HepG2 (cell line): ENCODE results near the gene TWNK. TPM values are rescaled to one million over a fixed set of nuclear protein-coding genes. Genes with fewer than 3 reads are reported as not detected.
A peak's percentile ranks its signal among the peaks of the same experiment; 100 is the strongest.

Experiments
- ARNT ChIP-seq: fragments of 450-650 bp; IDR thresholded peaks from 2 replicates; pipeline ENCODE4 v1.6.1; 2017
- CREM ChIP-seq, 2 experiments: sonication (generic) in 1 of 2; formaldehyde crosslinking in 1 of 2; IDR thresholded peaks; 2 replicates each; pipeline versions ENCODE4 v1.4.0 to v1.6.1; 2016 to 2020; ENCODE audit warnings: antibody characterized with exemption in 1 of 2, mild to moderate bottlenecking in 1 of 2, missing genetic modification reagents in 1 of 2
- DZIP1 ChIP-seq: sonication (generic); formaldehyde crosslinking; IDR thresholded peaks from 2 replicates; pipeline ENCODE4 v1.5.0; 2020; ENCODE audit warnings: mild to moderate bottlenecking, missing genetic modification reagents
- JDP2 ChIP-seq: sonication (generic); formaldehyde crosslinking; IDR thresholded peaks from 2 replicates; pipeline ENCODE4 v1.8.1; 2022; ENCODE audit warnings: missing genetic modification reagents, borderline replicate concordance
- MIXL1 ChIP-seq: IDR thresholded peaks from 2 replicates; pipeline ENCODE4 v1.6.1; 2016
- NFRKB ChIP-seq: fragments of 450-650 bp; IDR thresholded peaks from 2 replicates; pipeline ENCODE4 v1.6.1; 2017
- RAD51 ChIP-seq: fragments of 450-650 bp; IDR thresholded peaks from 2 replicates; pipeline ENCODE4 v1.6.1; 2016; ENCODE audit warnings: borderline replicate concordance
- SIN3B ChIP-seq: fragments of 150-350 bp; IDR thresholded peaks from 2 replicates; pipeline ENCODE4 v1.6.1; 2014; ENCODE audit warnings: low read length
- SMAD3 ChIP-seq: sonication (generic); formaldehyde crosslinking; IDR thresholded peaks from 2 replicates; pipeline ENCODE4 v1.4.0; 2020; ENCODE audit warnings: missing genetic modification reagents
- TFAP4 ChIP-seq: sonication (generic); IDR thresholded peaks from 2 replicates; pipeline ENCODE4 v1.6.1; 2016; ENCODE audit warnings: low read depth, borderline replicate concordance
- YEATS4 ChIP-seq: sonication (generic); formaldehyde crosslinking; IDR thresholded peaks from 2 replicates; pipeline ENCODE4 v1.4.0; 2020; ENCODE audit warnings: missing genetic modification reagents, borderline replicate concordance
- ZNF343 ChIP-seq: sonication (generic); formaldehyde crosslinking; IDR thresholded peaks from 2 replicates; pipeline ENCODE4 v1.4.0; 2020; ENCODE audit warnings: mild to moderate bottlenecking, missing genetic modification reagents
- ZNF740 ChIP-seq: sonication (generic); formaldehyde crosslinking; IDR thresholded peaks from 2 replicates; pipeline ENCODE4 v1.4.0; 2020; ENCODE audit warnings: missing genetic modification reagents
- polyA plus RNA-seq, 8 experiments: library from polyadenylated mRNA; depleted of rRNA in 3 of 8; stranded (reverse) in 7 of 8; unstranded in 1 of 8; fragments of >200 nt; fragmentation: Illumina TruSeq in 4 of 8; extraction: Trizol in 4 of 8; gene quantifications; 2 replicates each; pipeline versions ENCODE4 v1.2.1 to v1.2.3, GENCODE V29; 2011 to 2016; ENCODE audit warnings: low read depth in 4 of 8, missing spikeins in 1 of 8, mixed read lengths in 1 of 8; ENCODE audit not compliant: insufficient read depth in 1 of 8
- total RNA-seq, 5 experiments: library from RNA; depleted of rRNA; stranded (reverse); fragments of >200 nt; fragmentation: Illumina TruSeq; extraction: Trizol; gene quantifications; 2 replicates each; pipeline ENCODE4 v1.2.3, GENCODE V29; 2016; ENCODE audit warnings: low read depth in 1 of 5
- TF ChIP-seq, protein P1 (sequence below): sonication (generic); formaldehyde crosslinking; IDR thresholded peaks from 2 replicates; pipeline ENCODE4 v1.4.0; 2020; ENCODE audit warnings: missing genetic modification reagents
- TF ChIP-seq, protein P2 (sequence below): sonication (generic); formaldehyde crosslinking; IDR thresholded peaks from 2 replicates; pipeline ENCODE4 v1.9.0; 2021; ENCODE audit warnings: missing genetic modification reagents, mild to moderate bottlenecking, borderline replicate concordance
- TF ChIP-seq, protein P3 (sequence below): sonication (generic); formaldehyde crosslinking; IDR thresholded peaks from 2 replicates; pipeline ENCODE4 v1.4.0; 2020; ENCODE audit warnings: missing genetic modification reagents
- TF ChIP-seq, protein P4 (sequence below): sonication (generic); formaldehyde crosslinking; IDR thresholded peaks from 2 replicates; pipeline ENCODE4 v1.4.0; 2020; ENCODE audit warnings: mild to moderate bottlenecking, low read depth, missing genetic modification reagents
- TF ChIP-seq, protein P5 (sequence below): sonication (generic); formaldehyde crosslinking; IDR thresholded peaks from 2 replicates; pipeline ENCODE4 v1.5.0; 2020; ENCODE audit warnings: mild to moderate bottlenecking, missing genetic modification reagents, moderate library complexity

The TWNK gene
- total and polyA plus RNA-seq, 2 of the 13 experiments (the other 11 are each of a cell fraction or from before 2014, with no cell fraction given), result 10.7 to 16.5 TPM

DNA sequence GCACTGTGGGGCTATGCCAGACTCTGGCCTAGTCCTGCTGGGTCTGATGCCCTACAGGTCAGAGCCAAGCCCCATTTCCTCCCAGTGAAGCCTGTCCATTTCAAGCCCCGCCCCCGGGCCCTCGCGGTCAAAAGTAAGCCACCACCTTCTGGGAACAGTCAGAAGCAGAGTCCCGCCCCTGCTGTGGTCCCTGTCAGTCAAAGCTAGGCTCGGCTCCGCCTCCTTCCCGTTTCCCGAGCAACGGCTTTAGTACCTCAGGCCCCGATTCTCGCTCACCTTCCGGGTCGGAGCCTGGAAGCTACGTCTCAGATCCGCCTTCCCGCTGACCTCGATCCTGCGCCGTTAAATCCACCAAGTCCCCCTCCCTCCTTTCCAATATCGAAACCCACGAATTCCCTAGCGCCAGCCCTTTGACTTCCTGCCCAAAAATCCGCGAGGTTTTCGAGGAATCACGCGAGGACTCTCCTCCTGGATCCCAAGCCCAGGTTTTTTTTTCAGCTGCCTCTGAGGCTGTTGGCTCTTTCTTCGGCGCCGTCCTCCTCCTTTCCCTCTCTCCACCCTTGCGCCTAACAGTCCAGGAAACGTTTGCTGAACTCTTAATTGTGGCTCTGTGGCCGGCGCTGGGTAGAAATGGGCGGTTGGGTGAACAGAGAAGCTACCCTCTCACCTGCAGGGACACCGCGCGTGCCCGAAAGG, 55.5 kb downstream of the TWNK start (continued):
- TF ChIP-seq ZNF740 (CRISPR knock-in tag) (no peak), DZIP1 (CRISPR knock-in tag) (no peak), YEATS4 (peak; percentile 71; the same call in 1 of the 2 replicates), CREM (IDR thresholded peaks at IDR 0.05) (peak; percentile 35), CREM (CRISPR knock-in tag; IDR thresholded peaks at IDR 0.05) (no peak), RAD51 (no peak), NFRKB (no peak), ARNT (no peak), MIXL1 (CRISPR knock-in tag) (no peak), TFAP4 (0 out of 2 replicates have a peak, but pooled peaks have one; percentile 40), ZNF343 (peak; percentile 67; the same call in 1 of the 2 replicates), JDP2 (CRISPR knock-in tag) (no peak), SIN3B (no peak), SMAD3 (CRISPR knock-in tag) (no peak)
- TF ChIP-seq, protein P1, sequence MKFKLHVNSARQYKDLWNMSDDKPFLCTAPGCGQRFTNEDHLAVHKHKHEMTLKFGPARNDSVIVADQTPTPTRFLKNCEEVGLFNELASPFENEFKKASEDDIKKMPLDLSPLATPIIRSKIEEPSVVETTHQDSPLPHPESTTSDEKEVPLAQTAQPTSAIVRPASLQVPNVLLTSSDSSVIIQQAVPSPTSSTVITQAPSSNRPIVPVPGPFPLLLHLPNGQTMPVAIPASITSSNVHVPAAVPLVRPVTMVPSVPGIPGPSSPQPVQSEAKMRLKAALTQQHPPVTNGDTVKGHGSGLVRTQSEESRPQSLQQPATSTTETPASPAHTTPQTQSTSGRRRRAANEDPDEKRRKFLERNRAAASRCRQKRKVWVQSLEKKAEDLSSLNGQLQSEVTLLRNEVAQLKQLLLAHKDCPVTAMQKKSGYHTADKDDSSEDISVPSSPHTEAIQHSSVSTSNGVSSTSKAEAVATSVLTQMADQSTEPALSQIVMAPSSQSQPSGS (CRISPR knock-in tag), result no peak
- TF ChIP-seq, protein P2, sequence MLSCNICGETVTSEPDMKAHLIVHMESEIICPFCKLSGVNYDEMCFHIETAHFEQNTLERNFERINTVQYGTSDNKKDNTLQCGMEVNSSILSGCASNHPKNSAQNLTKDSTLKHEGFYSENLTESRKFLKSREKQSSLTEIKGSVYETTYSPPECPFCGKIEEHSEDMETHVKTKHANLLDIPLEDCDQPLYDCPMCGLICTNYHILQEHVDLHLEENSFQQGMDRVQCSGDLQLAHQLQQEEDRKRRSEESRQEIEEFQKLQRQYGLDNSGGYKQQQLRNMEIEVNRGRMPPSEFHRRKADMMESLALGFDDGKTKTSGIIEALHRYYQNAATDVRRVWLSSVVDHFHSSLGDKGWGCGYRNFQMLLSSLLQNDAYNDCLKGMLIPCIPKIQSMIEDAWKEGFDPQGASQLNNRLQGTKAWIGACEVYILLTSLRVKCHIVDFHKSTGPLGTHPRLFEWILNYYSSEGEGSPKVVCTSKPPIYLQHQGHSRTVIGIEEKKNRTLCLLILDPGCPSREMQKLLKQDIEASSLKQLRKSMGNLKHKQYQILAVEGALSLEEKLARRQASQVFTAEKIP (CRISPR knock-in tag), result no peak
- TF ChIP-seq, protein P3, sequence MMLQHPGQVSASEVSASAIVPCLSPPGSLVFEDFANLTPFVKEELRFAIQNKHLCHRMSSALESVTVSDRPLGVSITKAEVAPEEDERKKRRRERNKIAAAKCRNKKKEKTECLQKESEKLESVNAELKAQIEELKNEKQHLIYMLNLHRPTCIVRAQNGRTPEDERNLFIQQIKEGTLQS (CRISPR knock-in tag), result no peak
- TF ChIP-seq, protein P4, sequence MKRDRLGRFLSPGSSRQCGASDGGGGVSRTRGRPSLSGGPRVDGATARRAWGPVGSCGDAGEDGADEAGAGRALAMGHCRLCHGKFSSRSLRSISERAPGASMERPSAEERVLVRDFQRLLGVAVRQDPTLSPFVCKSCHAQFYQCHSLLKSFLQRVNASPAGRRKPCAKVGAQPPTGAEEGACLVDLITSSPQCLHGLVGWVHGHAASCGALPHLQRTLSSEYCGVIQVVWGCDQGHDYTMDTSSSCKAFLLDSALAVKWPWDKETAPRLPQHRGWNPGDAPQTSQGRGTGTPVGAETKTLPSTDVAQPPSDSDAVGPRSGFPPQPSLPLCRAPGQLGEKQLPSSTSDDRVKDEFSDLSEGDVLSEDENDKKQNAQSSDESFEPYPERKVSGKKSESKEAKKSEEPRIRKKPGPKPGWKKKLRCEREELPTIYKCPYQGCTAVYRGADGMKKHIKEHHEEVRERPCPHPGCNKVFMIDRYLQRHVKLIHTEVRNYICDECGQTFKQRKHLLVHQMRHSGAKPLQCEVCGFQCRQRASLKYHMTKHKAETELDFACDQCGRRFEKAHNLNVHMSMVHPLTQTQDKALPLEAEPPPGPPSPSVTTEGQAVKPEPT, result peak; percentile 55; the same call in 1 of the 2 replicates
- TF ChIP-seq, protein P5, sequence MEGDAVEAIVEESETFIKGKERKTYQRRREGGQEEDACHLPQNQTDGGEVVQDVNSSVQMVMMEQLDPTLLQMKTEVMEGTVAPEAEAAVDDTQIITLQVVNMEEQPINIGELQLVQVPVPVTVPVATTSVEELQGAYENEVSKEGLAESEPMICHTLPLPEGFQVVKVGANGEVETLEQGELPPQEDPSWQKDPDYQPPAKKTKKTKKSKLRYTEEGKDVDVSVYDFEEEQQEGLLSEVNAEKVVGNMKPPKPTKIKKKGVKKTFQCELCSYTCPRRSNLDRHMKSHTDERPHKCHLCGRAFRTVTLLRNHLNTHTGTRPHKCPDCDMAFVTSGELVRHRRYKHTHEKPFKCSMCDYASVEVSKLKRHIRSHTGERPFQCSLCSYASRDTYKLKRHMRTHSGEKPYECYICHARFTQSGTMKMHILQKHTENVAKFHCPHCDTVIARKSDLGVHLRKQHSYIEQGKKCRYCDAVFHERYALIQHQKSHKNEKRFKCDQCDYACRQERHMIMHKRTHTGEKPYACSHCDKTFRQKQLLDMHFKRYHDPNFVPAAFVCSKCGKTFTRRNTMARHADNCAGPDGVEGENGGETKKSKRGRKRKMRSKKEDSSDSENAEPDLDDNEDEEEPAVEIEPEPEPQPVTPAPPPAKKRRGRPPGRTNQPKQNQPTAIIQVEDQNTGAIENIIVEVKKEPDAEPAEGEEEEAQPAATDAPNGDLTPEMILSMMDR, result no peak
